ENCODE data around the gene WAC. TPM values are rescaled to one million over a fixed set of nuclear protein-coding genes. Genes with fewer than 3 reads are reported as not detected.
A peak's percentile ranks its signal among the peaks of the same experiment; 100 is the strongest.

WAC gene
- total and polyA plus RNA-seq, 9 donors: 60.5 to 164 (median 113) TPM

- Histone ChIP-seq H3K4me3 (no peak overlapping the region), H3K27ac (no peak overlapping the region), H3K36me3 (no peaks in the 10 kb centered on the region), H3K27me3 (no peaks in the 10 kb centered on the region), H3K9me3 (peaks cover 0 to 3% of the 10 kb centered on the region in 2 donors), H3K4me1 (ENCODE audit: insufficient read depth) (no peaks in the 10 kb centered on the region)
- WGBS, 3 donors: 95 to 98% (median 97%) methylated on average over 2 of the region's 2 CpGs
- TF ChIP-seq EP300 (IDR thresholded peaks at IDR 0.05) (no peak), POLR2A (IDR thresholded peaks at IDR 0.05) (no peak), CTCF (IDR thresholded peaks at IDR 0.05) (no peak)
- no peak for DNase-seq
- intact Hi-C loops (cut with DNase I): no loop called here
Observed at GRCh38 chr10:28523725-28524252, 9.1 kb upstream of the WAC start.

- peaks cover 3% of the 10 kb centered on the region for H3K4me1 ChIP-seq (ENCODE audit: insufficient read depth)
- WGBS, 3 donors: 73 to 81% (median 78%) methylated on average over 3 of the region's 3 CpGs
- intact Hi-C loops (cut with DNase I): no loop called here
- H3K4me3 ChIP-seq: no peak overlapping the region
- no peak for TF ChIP-seq POLR2A (IDR thresholded peaks at IDR 0.05)
- no peak for TF ChIP-seq CTCF (IDR thresholded peaks at IDR 0.05)
- no peak for TF ChIP-seq EP300 (IDR thresholded peaks at IDR 0.05)
- H3K27ac ChIP-seq: no peak overlapping the region
- DNase-seq: no peak
- no peaks in the 10 kb centered on the region for H3K9me3 ChIP-seq
- H3K27me3 ChIP-seq: no peaks in the 10 kb centered on the region
- no peaks in the 10 kb centered on the region for H3K36me3 ChIP-seq
Observed at GRCh38 chr10:28530751-28531150, 2.2 kb upstream of the WAC start.

- Histone ChIP-seq H3K4me1 (ENCODE audit: insufficient read depth) (peaks cover 3% of the 10 kb centered on the region), H3K4me3 (peak overlapping the region; percentile 55), H3K9me3 (no peaks in the 10 kb centered on the region), H3K27ac (peak overlapping the region; percentile 85 to 98), H3K36me3 (no peaks in the 10 kb centered on the region), H3K27me3 (no peaks in the 10 kb centered on the region)
- TF ChIP-seq CTCF (IDR thresholded peaks at IDR 0.05) (no peak), EP300 (IDR thresholded peaks at IDR 0.05) (no peak), POLR2A (IDR thresholded peaks at IDR 0.05) (no peak)
- DNase-seq: no peak
- WGBS, 3 donors: 0 to 2% (median 0%) methylated on average over 10 to 38 of the region's 52 CpGs
- intact Hi-C loops (cut with DNase I): no loop called here
Observed at GRCh38 chr10:28533186-28533564, 257 bp downstream of the WAC start.

GRCh38 chr10:28533571-28534304 is 820 bp downstream of the WAC start:
- H3K9me3 ChIP-seq: no peaks in the 10 kb centered on the region
- no peaks in the 10 kb centered on the region for H3K27me3 ChIP-seq
- DNase-seq: peak; percentile 64 to 83 (median 77)
- H3K36me3 ChIP-seq: no peaks in the 10 kb centered on the region
- TF ChIP-seq CTCF (IDR thresholded peaks at IDR 0.05): no peak
- TF ChIP-seq POLR2A (IDR thresholded peaks at IDR 0.05): no peak
- peak overlapping the region; percentile 85 to 98 for H3K27ac ChIP-seq
- H3K4me1 ChIP-seq (ENCODE audit: insufficient read depth): peaks cover 3% of the 10 kb centered on the region
- intact Hi-C loops (cut with DNase I): no loop called here
- WGBS, 3 donors: 0 to 1% (median 1%) methylated on average over 36 to 64 of the region's 64 CpGs
- H3K4me3 ChIP-seq: peak overlapping the region; percentile 55
